Stimulated activated CD8-positive, alpha-beta memory T cell treated with anti-CD3 and anti-CD28 coated beads, Interleukin-7, amount 100 ng/mL, for 4 hours (primary cell): ENCODE measurements around the gene RUNX3.
"Not testable (repeated sequence)": the region's sequence is repeated elsewhere in the genome, so short reads cannot be mapped to it uniquely, and the experiment has no call there.

Source experiments
- DNase-seq, 2 donors: peaks; one replicate each; pipeline ENCODE4 v3.0.0-alpha.2; 2020; ENCODE audit warnings: low read depth in 2 of 2

The RUNX3 gene

GRCh38 chr1:24913616-24914225 is 16.4 kb downstream of the RUNX3 start:
- DNase-seq, result no peak

GRCh38 chr1:24913274-24913604 is 16.8 kb downstream of the RUNX3 start:
- no peak for DNase-seq

GRCh38 chr1:24912376-24913273 is 17.5 kb downstream of the RUNX3 start:
- DNase-seq, result no peak

- DNase-seq, result no peak
Observed at GRCh38 chr1:24911651-24912155, 18.4 kb downstream of the RUNX3 start.

GRCh38 chr1:24910751-24911650 is 19.1 kb downstream of the RUNX3 start:
- DNase-seq, result peak; percentile 79 to 81

- DNase-seq, result no peak
Observed at GRCh38 chr1:24910210-24910609, 19.9 kb downstream of the RUNX3 start.

GRCh38 chr1:24909388-24909898 is 20.6 kb downstream of the RUNX3 start:
- no peak for DNase-seq

- no peak for DNase-seq
Observed at GRCh38 chr1:24908591-24909259, 21.4 kb downstream of the RUNX3 start.

GRCh38 chr1:24907587-24908294 is 22.3 kb downstream of the RUNX3 start:
- not testable (repeated sequence) for DNase-seq

- no peak for DNase-seq
Observed at GRCh38 chr1:24906760-24907490, 23.2 kb downstream of the RUNX3 start.

GRCh38 chr1:24905979-24906720 is 23.9 kb downstream of the RUNX3 start:
- DNase-seq, result no peak

GRCh38 chr1:24905355-24905978 is 24.6 kb downstream of the RUNX3 start:
- DNase-seq, result no peak

GRCh38 chr1:24904731-24905354 is 25.2 kb downstream of the RUNX3 start:
- DNase-seq, result no peak

GRCh38 chr1:24903955-24904730 is 25.9 kb downstream of the RUNX3 start:
- no peak for DNase-seq

GRCh38 chr1:24903560-24903954 is 26.5 kb downstream of the RUNX3 start:
- no peak for DNase-seq

GRCh38 chr1:24903011-24903461 is 27.0 kb downstream of the RUNX3 start:
- no peak for DNase-seq

GRCh38 chr1:24902471-24902891 is 27.6 kb downstream of the RUNX3 start:
- no peak for DNase-seq
